ENCODE results near the gene PSG3. TPM values are rescaled to one million over a fixed set of nuclear protein-coding genes. Genes with fewer than 3 reads are reported as not detected.
"Not testable (repeated sequence)": the region's sequence is repeated elsewhere in the genome, so short reads cannot be mapped to it uniquely, and the experiment has no call there.

The PSG3 gene
- total RNA-seq (2014; rRNA removed; shearing (Covaris generic); ENCODE audit: low replicate concordance) = not detected in 2 replicates

DNA sequence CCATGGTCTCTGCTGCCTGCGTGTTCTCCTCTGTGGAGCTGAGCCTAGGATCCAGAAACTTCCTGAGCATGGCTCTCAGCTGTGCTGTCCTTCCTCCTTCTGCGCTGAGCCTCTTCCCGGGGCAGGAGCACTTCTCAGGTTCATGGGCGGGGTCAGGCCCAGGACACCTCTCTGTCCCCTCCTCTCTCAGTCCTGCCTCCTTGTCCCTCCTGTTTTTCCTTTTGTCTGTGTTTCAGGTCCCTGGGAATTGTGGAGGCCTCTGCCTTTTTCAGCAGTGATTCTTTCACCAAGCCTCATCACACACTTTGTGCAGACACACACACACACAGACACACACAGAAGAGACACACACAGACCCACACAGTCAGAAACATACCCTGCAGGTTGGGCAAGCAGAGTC lies at the start of gene PSG3:
Gene PSG3, minus strand, starts transcription at position 101 of the 400 bp plus-strand sequence. Its CDS starts 97 bp downstream, at position 4.
- in situ Hi-C loops (cut with HindIII; ENCODE audit: low pct_unique_long_range_greater_than_20kb, low sequenced_read_pairs) = not testable (repeated sequence)

GRCh38 chr19:42788766-42789165 lies 48.5 kb upstream of the PSG3 start:
- in situ Hi-C loops (cut with HindIII; ENCODE audit: low pct_unique_long_range_greater_than_20kb, low sequenced_read_pairs); DNase-seq (ENCODE audit: low read depth): not testable (repeated sequence)

More for the DNA sequence above, at the start of gene PSG3:
- not testable (repeated sequence) for DNase-seq (ENCODE audit: low read depth)

GRCh38 chr19:42787766-42788165 lies 47.5 kb upstream of the PSG3 start:
- in situ Hi-C loops (cut with HindIII; ENCODE audit: low pct_unique_long_range_greater_than_20kb, low sequenced_read_pairs); DNase-seq (ENCODE audit: low read depth): not testable (repeated sequence)

GRCh38 chr19:42776750-42777612 lies 36.7 kb upstream of the PSG3 start:
- in situ Hi-C loops (cut with HindIII; ENCODE audit: low pct_unique_long_range_greater_than_20kb, low sequenced_read_pairs) = not testable (repeated sequence)
- peak; percentile 71 for DNase-seq (ENCODE audit: low read depth)

DNA sequence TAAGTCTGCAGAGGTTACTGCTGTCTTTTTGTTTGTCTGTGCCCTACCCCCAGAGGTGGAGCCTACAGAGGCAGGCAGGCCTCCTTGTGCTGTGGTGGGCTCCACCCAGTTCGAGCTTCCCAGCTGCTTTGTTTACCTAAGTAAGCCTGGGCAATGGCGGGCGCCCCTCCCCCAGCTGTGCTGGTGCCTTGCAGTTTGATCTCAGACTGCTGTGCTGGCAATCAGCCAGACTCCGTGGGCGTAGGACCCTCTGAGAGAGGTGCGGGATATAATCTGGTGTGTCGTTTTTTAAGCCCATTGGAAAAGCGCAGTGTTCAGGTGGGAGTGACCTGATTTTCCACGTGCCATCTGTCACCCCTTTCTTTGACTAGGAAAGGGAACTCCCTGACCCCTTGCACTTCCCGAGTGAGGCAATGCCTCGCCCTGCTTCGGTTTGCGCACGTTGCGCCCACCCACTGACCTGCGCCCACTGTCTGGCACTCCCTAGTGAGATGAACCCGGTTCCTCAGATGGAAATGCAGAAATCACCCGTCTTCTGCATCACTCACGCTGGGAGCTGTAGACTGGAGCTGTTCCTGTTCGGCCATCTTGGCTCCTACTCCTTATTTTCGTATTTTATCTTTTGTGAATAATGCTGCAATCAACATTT lies 34.4 kb upstream of the PSG3 start:
- in situ Hi-C loops (cut with HindIII; ENCODE audit: low pct_unique_long_range_greater_than_20kb, low sequenced_read_pairs); DNase-seq (ENCODE audit: low read depth): not testable (repeated sequence)

- DNase-seq (ENCODE audit: low read depth); in situ Hi-C loops (cut with HindIII; ENCODE audit: low pct_unique_long_range_greater_than_20kb, low sequenced_read_pairs): not testable (repeated sequence)
Measured at GRCh38 chr19:42767319-42767718, 27.0 kb upstream of the PSG3 start.

- DNase-seq (ENCODE audit: low read depth); in situ Hi-C loops (cut with HindIII; ENCODE audit: low pct_unique_long_range_greater_than_20kb, low sequenced_read_pairs): not testable (repeated sequence)
Measured at GRCh38 chr19:42766871-42767270, 26.6 kb upstream of the PSG3 start.

GRCh38 chr19:42764836-42765235 lies 24.6 kb upstream of the PSG3 start:
- no peak for DNase-seq (ENCODE audit: low read depth)
- in situ Hi-C loops (cut with HindIII; ENCODE audit: low pct_unique_long_range_greater_than_20kb, low sequenced_read_pairs) = no loop called here

GRCh38 chr19:42762789-42763188 lies 22.5 kb upstream of the PSG3 start:
- peak; percentile 46 for DNase-seq (ENCODE audit: low read depth)
- in situ Hi-C loops (cut with HindIII; ENCODE audit: low pct_unique_long_range_greater_than_20kb, low sequenced_read_pairs) = no loop called here

DNA sequence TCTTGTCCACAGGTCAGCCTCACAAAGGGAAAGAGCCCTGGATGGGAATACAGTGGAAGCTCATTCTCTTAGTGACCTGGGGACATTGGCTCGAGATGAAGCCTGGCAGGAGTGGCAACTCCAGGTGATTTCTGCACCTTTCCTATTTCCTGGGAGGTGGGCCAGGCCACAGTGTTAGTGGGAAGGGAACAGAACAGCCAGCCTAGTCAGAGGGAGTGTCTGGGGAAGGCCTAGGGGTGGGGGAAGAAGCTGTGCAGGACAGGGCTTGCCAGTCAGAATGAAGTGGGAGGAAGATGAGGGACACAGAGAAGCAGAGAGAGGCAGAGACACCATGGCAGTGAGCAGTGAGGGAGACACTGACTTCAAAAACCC lies 21.6 kb upstream of the PSG3 start:
- in situ Hi-C loops (cut with HindIII; ENCODE audit: low pct_unique_long_range_greater_than_20kb, low sequenced_read_pairs); DNase-seq (ENCODE audit: low read depth): not testable (repeated sequence)

DNA sequence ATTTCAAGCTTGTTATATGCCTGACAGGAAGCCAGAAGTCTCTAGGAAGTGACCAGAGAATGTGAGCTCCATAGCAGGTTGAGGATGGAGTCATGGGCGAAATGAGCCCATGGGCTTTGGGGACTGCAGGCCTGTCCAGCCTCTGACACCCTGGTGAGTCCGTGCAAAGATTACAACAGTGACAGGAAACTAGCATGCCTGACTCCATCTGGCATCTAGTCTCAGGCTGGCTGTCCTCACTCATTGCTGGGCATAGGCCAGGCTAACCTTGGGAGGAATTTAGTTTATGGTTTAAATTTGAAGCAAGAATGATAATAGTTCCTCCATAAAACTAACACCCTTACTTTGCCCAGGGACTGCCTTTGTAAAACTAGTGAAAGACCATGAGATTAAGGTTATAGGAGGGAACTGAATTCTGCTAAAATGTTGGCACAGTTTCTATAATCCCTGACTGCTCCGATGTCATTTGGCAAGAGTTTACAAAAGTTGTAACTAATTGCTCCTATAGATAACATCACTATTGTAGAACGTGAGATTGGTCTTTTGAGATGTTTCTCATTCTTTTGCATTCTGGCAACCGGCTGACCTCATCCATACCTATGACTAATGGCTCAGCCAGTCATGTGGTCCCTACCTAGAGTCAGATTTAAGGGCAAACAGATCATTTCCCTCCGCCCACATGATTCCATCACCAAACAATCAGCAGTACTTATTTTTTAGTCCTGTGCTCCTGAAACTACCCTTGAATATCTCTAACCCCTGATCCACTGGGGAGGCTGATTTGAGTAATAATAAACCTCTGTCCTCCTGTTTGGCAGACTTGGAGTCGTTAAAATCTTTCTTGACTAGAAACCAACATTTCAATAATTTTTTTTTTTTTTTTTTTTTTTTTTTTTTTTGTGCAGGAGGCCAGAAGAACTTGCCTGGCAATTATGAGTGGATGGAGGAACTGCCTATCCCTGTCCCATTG lies 21.0 kb upstream of the PSG3 start:
- peak; percentile 90 for DNase-seq (ENCODE audit: low read depth)
- in situ Hi-C loops (cut with HindIII; ENCODE audit: low pct_unique_long_range_greater_than_20kb, low sequenced_read_pairs) = not testable (repeated sequence)

DNA sequence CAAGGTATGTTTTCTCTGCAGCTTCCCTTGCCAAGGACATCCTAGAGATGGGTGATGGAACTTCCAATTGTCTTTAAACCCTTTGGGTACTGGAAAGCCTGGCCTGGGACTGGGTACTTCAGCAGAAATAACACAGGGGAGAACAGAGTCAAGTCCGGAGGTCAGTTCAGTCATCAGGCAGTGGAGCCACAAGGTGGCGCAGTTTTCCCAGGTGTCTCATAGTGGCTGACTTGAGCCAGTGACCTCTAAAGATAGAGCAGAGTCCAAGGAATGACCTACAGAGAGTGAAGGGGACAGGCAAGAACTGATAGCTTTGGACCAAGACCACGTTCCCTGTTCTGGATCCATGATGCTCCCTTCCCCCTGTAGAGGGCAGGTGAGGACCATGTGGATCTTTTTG lies 18.4 kb upstream of the PSG3 start:
- DNase-seq (ENCODE audit: low read depth); in situ Hi-C loops (cut with HindIII; ENCODE audit: low pct_unique_long_range_greater_than_20kb, low sequenced_read_pairs): not testable (repeated sequence)

GRCh38 chr19:42752246-42752645 lies 12.0 kb upstream of the PSG3 start:
- in situ Hi-C loops (cut with HindIII; ENCODE audit: low pct_unique_long_range_greater_than_20kb, low sequenced_read_pairs); DNase-seq (ENCODE audit: low read depth): not testable (repeated sequence)

DNA sequence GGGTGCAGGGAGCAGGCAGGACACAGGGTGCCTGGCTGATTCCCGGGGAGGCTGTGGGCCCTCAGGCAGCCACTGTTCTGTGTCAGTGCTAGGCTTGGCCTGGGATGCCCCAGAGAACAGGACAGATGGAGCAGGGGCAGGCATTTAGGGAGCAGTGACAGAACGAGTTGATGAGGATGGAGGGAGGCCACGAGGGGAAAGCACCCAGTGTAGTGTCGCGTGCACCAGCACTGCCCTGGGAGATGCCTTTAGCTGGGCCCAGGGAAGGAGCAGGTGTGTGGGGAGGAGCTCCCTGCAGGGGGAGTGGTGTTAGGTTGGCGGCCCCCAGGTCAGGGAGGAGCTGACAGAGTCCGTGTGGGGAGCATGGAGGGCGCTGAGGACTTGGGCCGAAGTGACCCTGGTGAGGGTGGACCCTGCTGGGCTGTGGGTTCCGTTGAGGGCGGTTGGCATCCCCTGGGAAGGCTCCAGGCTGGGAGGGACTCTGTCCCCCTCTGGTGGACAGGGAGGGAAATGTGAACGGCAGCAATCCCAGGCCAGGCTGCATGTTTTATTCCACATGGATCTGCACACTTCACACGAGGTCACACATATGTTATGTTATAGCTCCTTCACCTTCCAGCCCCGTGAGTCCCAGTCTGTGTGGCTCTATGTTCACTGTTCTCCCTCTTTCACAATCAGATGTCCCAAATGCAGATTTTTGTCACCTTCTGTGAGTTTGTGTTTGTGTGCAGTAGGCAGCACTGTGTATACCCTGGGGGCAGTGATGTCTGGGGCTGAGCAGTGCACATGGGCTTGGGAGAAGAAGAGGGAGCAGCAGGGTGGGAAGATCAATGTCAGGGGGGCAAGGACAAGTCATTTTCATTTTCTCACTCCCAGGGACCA lies 1.7 kb upstream of the PSG3 start:
- DNase-seq (ENCODE audit: low read depth); in situ Hi-C loops (cut with HindIII; ENCODE audit: low pct_unique_long_range_greater_than_20kb, low sequenced_read_pairs): not testable (repeated sequence)

- in situ Hi-C loops (cut with HindIII; ENCODE audit: low pct_unique_long_range_greater_than_20kb, low sequenced_read_pairs) = not testable (repeated sequence)
- DNase-seq (ENCODE audit: low read depth) = peak; percentile 98
Measured at GRCh38 chr19:42737581-42738011, 2.7 kb downstream of the PSG3 start.

- in situ Hi-C loops (cut with HindIII; ENCODE audit: low pct_unique_long_range_greater_than_20kb, low sequenced_read_pairs); DNase-seq (ENCODE audit: low read depth): not testable (repeated sequence)
Measured at GRCh38 chr19:42728341-42728740, 11.9 kb downstream of the PSG3 start.

GRCh38 chr19:42714000-42714399 lies 26.3 kb downstream of the PSG3 start:
- in situ Hi-C loops (cut with HindIII; ENCODE audit: low pct_unique_long_range_greater_than_20kb, low sequenced_read_pairs); DNase-seq (ENCODE audit: low read depth): not testable (repeated sequence)
